GM12878 (cell line): Measurements from ENCODE around the gene SCN5A.

Experiments used
- BHLHE40 ChIP-seq, 2 experiments: fragments of 450-650 bp in 1 of 2; IDR thresholded peaks; 2 replicates each; pipeline ENCODE4 v1.6.1; 2011 to 2017; ENCODE audit warnings: low read depth in 2 of 2, borderline replicate concordance in 1 of 2, improper control_type of control experiment in 1 of 2, low read length in 1 of 2, mild to moderate bottlenecking in 1 of 2
- BRCA1 ChIP-seq: IDR thresholded peaks from 2 replicates; pipeline ENCODE4 v1.6.1; 2011; ENCODE audit warnings: low read depth, low read length, improper control_type of control experiment
- CHD2 ChIP-seq: IDR thresholded peaks from 2 replicates; pipeline ENCODE4 v1.6.1; 2011; ENCODE audit warnings: low read depth, low read length, improper control_type of control experiment, borderline replicate concordance
- CTCF ChIP-seq, 3 experiments: IDR thresholded peaks in 2 of 3; conservative IDR thresholded peaks in 1 of 3; 2 replicates each; pipeline ENCODE4 v1.5.1; 2011; ENCODE audit warnings: low read depth in 3 of 3, low read length in 3 of 3, mild to moderate bottlenecking in 3 of 3, control low read depth in 2 of 3, moderate library complexity in 2 of 3, inconsistent platforms in 1 of 3, mixed read lengths in 1 of 3; ENCODE audit not compliant: control insufficient read depth in 2 of 3, insufficient read depth in 1 of 3; ENCODE audit errors: extremely low read depth in 1 of 3
- POLR2A ChIP-seq: IDR thresholded peaks from 2 replicates; pipeline ENCODE4 v1.6.1; 2011; ENCODE audit warnings: low read depth, mild to moderate bottlenecking, low read length
- RELA ChIP-seq: fragments of 450-650 bp; IDR thresholded peaks from 2 replicates; pipeline ENCODE4 v1.8.0; 2014; ENCODE audit warnings: borderline replicate concordance; ENCODE audit not compliant: partially characterized antibody
- YY1 ChIP-seq: IDR thresholded peaks from 2 replicates; pipeline ENCODE4 v1.6.1; 2011; ENCODE audit warnings: low read depth, mild to moderate bottlenecking, low read length
- TF ChIP-seq, protein P1 (sequence below): IDR thresholded peaks from 2 replicates; pipeline ENCODE4 v1.6.1; 2011; ENCODE audit warnings: borderline replicate concordance, low read depth, mild to moderate bottlenecking, moderate library complexity, low read length; ENCODE audit not compliant: insufficient read depth, poor library complexity, severe bottlenecking
- TF ChIP-seq, protein P2 (sequence below): fragments of 450-650 bp; IDR thresholded peaks from 2 replicates; pipeline ENCODE4 v1.6.1; 2018; ENCODE audit warnings: mild to moderate bottlenecking, low read depth, moderate library complexity; ENCODE audit not compliant: partially characterized antibody

GRCh38 chr3:38636464-38636863 lies 13.0 kb downstream of the SCN5A start:
- TF ChIP-seq POLR2A (no peak), CTCF (IDR thresholded peaks at IDR 0.05 in 2 of 3, conservative IDR thresholded peaks at IDR 0.05 in 1 of 3; ENCODE audit: control insufficient read depth in 2 of 3, extremely low read depth in 1 of 3, insufficient read depth in 1 of 3, low read depth in 3 of 3, low read length in 3 of 3) (no peak), YY1 (no peak), BHLHE40 (IDR thresholded peaks at IDR 0.05; ENCODE audit: borderline replicate concordance in 1 of 2, low read depth in 2 of 2, low read length in 1 of 2) (no peak), CHD2 (no peak), BRCA1 (no peak), RELA (no peak)
- TF ChIP-seq, protein P1, sequence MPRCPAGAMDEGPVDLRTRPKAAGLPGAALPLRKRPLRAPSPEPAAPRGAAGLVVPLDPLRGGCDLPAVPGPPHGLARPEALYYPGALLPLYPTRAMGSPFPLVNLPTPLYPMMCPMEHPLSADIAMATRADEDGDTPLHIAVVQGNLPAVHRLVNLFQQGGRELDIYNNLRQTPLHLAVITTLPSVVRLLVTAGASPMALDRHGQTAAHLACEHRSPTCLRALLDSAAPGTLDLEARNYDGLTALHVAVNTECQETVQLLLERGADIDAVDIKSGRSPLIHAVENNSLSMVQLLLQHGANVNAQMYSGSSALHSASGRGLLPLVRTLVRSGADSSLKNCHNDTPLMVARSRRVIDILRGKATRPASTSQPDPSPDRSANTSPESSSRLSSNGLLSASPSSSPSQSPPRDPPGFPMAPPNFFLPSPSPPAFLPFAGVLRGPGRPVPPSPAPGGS: no peak
- TF ChIP-seq, protein P2, sequence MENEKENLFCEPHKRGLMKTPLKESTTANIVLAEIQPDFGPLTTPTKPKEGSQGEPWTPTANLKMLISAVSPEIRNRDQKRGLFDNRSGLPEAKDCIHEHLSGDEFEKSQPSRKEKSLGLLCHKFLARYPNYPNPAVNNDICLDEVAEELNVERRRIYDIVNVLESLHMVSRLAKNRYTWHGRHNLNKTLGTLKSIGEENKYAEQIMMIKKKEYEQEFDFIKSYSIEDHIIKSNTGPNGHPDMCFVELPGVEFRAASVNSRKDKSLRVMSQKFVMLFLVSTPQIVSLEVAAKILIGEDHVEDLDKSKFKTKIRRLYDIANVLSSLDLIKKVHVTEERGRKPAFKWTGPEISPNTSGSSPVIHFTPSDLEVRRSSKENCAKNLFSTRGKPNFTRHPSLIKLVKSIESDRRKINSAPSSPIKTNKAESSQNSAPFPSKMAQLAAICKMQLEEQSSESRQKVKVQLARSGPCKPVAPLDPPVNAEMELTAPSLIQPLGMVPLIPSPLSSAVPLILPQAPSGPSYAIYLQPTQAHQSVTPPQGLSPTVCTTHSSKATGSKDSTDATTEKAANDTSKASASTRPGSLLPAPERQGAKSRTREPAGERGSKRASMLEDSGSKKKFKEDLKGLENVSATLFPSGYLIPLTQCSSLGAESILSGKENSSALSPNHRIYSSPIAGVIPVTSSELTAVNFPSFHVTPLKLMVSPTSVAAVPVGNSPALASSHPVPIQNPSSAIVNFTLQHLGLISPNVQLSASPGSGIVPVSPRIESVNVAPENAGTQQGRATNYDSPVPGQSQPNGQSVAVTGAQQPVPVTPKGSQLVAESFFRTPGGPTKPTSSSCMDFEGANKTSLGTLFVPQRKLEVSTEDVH: no peak
